H1 (cell line): ENCODE data around the gene RABL3. TPM values are rescaled to one million over a fixed set of nuclear protein-coding genes. Genes with fewer than 3 reads are reported as not detected.

Source experiments
- CTCF ChIA-PET: fragments of 300-600 bp; sonication (Branson Sonifier 250); formaldehyde crosslinking; loops from one replicate; lab custom pipeline; 2021; ENCODE audit not compliant: partially characterized antibody; lab: Charles Lee
- POLR2A ChIA-PET: fragments of 300-600 bp; sonication (Branson Sonifier 250); formaldehyde crosslinking; loops from one replicate; lab custom pipeline; 2021; ENCODE audit warnings: inconsistent platforms; ENCODE audit not compliant: partially characterized antibody; lab: Charles Lee
- DNase-seq, 2 experiments: peaks; one replicate each; pipeline versions ENCODE4 v3.0.0 to v3.0.0-alpha.2; 2010 to 2022; ENCODE audit warnings: low spot score in 2 of 2, low read depth in 1 of 2, mixed read lengths in 1 of 2
- FAIRE-seq: peaks from 2 replicates; lab custom pipeline; 2011; peaks lifted over from hg19 to GRCh38; lab: Jason Lieb, UNC
- H2AFZ ChIP-seq: 2 replicates; pipeline ENCODE4 v1.8.1; 2012; ENCODE audit warnings: low read length, inconsistent platforms
- H2AK5ac ChIP-seq: 2 replicates; pipeline ENCODE4 v1.6.1; 2013; ENCODE audit warnings: low read depth, low read length
- H2BK120ac ChIP-seq: replicated peaks from 2 replicates; pipeline ENCODE3; 2013; ENCODE audit warnings: low read depth, low read length, inconsistent platforms
- H2BK12ac ChIP-seq: 2 replicates; pipeline ENCODE4 v1.6.1; 2013; ENCODE audit warnings: low read depth, low read length
- H2BK15ac ChIP-seq: 2 replicates; pipeline ENCODE4 v1.6.1; 2013; ENCODE audit warnings: low read length
- H2BK20ac ChIP-seq: 2 replicates; pipeline ENCODE4 v1.6.1; 2013; ENCODE audit warnings: low read length
- H2BK5ac ChIP-seq: 2 replicates; pipeline ENCODE4 v1.6.1; 2013; ENCODE audit warnings: low read depth, low read length
- H3K14ac ChIP-seq: 2 replicates; pipeline ENCODE4 v1.6.1; 2013; ENCODE audit warnings: inconsistent platforms; ENCODE audit not compliant: insufficient read length
- H3K18ac ChIP-seq: 2 replicates; pipeline ENCODE4 v1.6.1; 2013; ENCODE audit warnings: low read length; ENCODE audit errors: extremely low read depth
- H3K23ac ChIP-seq: 2 replicates; pipeline ENCODE4 v1.6.1; 2013; ENCODE audit warnings: inconsistent platforms; ENCODE audit not compliant: insufficient read length
- H3K23me2 ChIP-seq: 2 replicates; pipeline ENCODE4 v1.6.1; 2013; ENCODE audit warnings: low read depth, low read length
- H3K27ac ChIP-seq: 2 replicates; pipeline ENCODE4 v1.6.1; 2011; ENCODE audit warnings: low read depth, low read length, inconsistent platforms
- H3K27me3 ChIP-seq, 4 experiments: replicated peaks in 1 of 4; 1 replicate in 1 of 4; 2 replicates in 3 of 4; pipeline versions ENCODE4 v1.6.1 to v1.8.1; 2011 to 2013; ENCODE audit warnings: low read length in 3 of 4, mild to moderate bottlenecking in 3 of 4, inconsistent platforms in 2 of 4, mixed read lengths in 2 of 4, moderate library complexity in 1 of 4; ENCODE audit not compliant: control insufficient read depth in 3 of 4, insufficient read depth in 3 of 4; ENCODE audit errors: extremely low read depth in 1 of 4
- H3K36me3 ChIP-seq, 4 experiments: 2 replicates each; pipeline versions ENCODE4 v1.6.1 to v1.8.1; 2011 to 2013; ENCODE audit warnings: mild to moderate bottlenecking in 4 of 4, low read length in 3 of 4, moderate library complexity in 2 of 4, control low read depth in 1 of 4, inconsistent platforms in 1 of 4; ENCODE audit not compliant: insufficient read depth in 4 of 4, control insufficient read depth in 2 of 4
- H3K4ac ChIP-seq: replicated peaks from 2 replicates; pipeline ENCODE3; 2013; ENCODE audit warnings: low read length, low read depth, mixed read lengths, inconsistent platforms; ENCODE audit not compliant: insufficient read length
- H3K4me1 ChIP-seq, 4 experiments: replicated peaks in 1 of 4; 1 replicate in 1 of 4; 2 replicates in 3 of 4; pipeline versions ENCODE4 v1.6.1 to v1.8.1; 2011 to 2013; ENCODE audit warnings: low read length in 3 of 4, inconsistent platforms in 2 of 4, mixed read lengths in 1 of 4; ENCODE audit not compliant: insufficient read depth in 4 of 4, control insufficient read depth in 3 of 4
- H3K4me2 ChIP-seq, 2 experiments: 2 replicates each; pipeline versions ENCODE4 v1.6.1 to v1.8.1; 2011 to 2013; ENCODE audit warnings: low read depth in 2 of 2, low read length in 2 of 2, control low read depth in 1 of 2, inconsistent platforms in 1 of 2, mild to moderate bottlenecking in 1 of 2; ENCODE audit not compliant: insufficient read depth in 1 of 2
- H3K4me3 ChIP-seq, 4 experiments: fragments of 200-600, 300-600 bp in 1 of 4; sonication (generic), shearing (Covaris generic), sonication (Bioruptor Twin) in 1 of 4; 2 replicates each; pipeline versions ENCODE4 v1.5.1 to v1.8.1; 2011 to 2016; ENCODE audit warnings: low read length in 4 of 4, low read depth in 3 of 4, control low read depth in 2 of 4, inconsistent platforms in 2 of 4, mild to moderate bottlenecking in 2 of 4, mixed read lengths in 1 of 4, moderate library complexity in 1 of 4; ENCODE audit not compliant: insufficient read depth in 2 of 4; ENCODE audit errors: extremely low read depth in 1 of 4
- H3K56ac ChIP-seq: replicated peaks from 2 replicates; pipeline ENCODE3; 2013; ENCODE audit warnings: low read depth, mild to moderate bottlenecking, mixed read lengths, low read length, inconsistent platforms; ENCODE audit not compliant: insufficient read length
- H3K79me1 ChIP-seq: 2 replicates; pipeline ENCODE4 v1.6.1; 2013; ENCODE audit warnings: low read depth, low read length, control low read depth
- H3K79me2 ChIP-seq, 2 experiments: 2 replicates each; pipeline versions ENCODE4 v1.6.1 to v1.8.1; 2012 to 2013; ENCODE audit warnings: low read length in 2 of 2, mild to moderate bottlenecking in 2 of 2, inconsistent platforms in 1 of 2; ENCODE audit not compliant: insufficient read depth in 2 of 2, control insufficient read depth in 1 of 2
- H3K9ac ChIP-seq, 4 experiments: replicated peaks in 1 of 4; 1 replicate in 1 of 4; 2 replicates in 3 of 4; pipeline versions ENCODE4 v1.6.1 to v1.8.1; 2011 to 2013; ENCODE audit warnings: low read depth in 3 of 4, low read length in 3 of 4, control low read depth in 2 of 4, mild to moderate bottlenecking in 2 of 4, moderate library complexity in 2 of 4, inconsistent platforms in 1 of 4; ENCODE audit errors: extremely low read depth in 1 of 4
- H3K9me3 ChIP-seq, 2 experiments: 2 replicates each; pipeline versions ENCODE4 v1.6.1 to v1.8.1; 2012 to 2013; ENCODE audit warnings: mild to moderate bottlenecking in 2 of 2, moderate library complexity in 2 of 2, control low read depth in 1 of 2, inconsistent platforms in 1 of 2, low read depth in 1 of 2, low read length in 1 of 2, mixed read lengths in 1 of 2; ENCODE audit not compliant: insufficient read depth in 2 of 2
- H4K20me1 ChIP-seq, 2 experiments: replicated peaks in 1 of 2; 2 replicates each; pipeline versions ENCODE3 to v1.8.1; 2011 to 2013; ENCODE audit warnings: inconsistent platforms in 2 of 2, low read length in 2 of 2, mild to moderate bottlenecking in 1 of 2; ENCODE audit not compliant: insufficient read depth in 2 of 2, control insufficient read depth in 1 of 2
- H4K5ac ChIP-seq: 2 replicates; pipeline ENCODE4 v1.6.1; 2013; ENCODE audit warnings: low read length, low read depth, mixed read lengths, inconsistent platforms; ENCODE audit not compliant: insufficient read length
- H4K8ac ChIP-seq: 2 replicates; pipeline ENCODE4 v1.8.0; 2013; ENCODE audit warnings: mild to moderate bottlenecking, moderate library complexity, low read length, inconsistent platforms; ENCODE audit not compliant: insufficient read depth; ENCODE audit errors: extremely low read depth
- H4K91ac ChIP-seq: replicated peaks from 2 replicates; pipeline ENCODE3; 2013; ENCODE audit warnings: low read length, mixed read lengths, inconsistent platforms; ENCODE audit not compliant: insufficient read length
- TEAD4 ChIP-seq: IDR thresholded peaks from 2 replicates; pipeline ENCODE4 v1.6.1; 2012; ENCODE audit warnings: low read depth, low read length, inconsistent platforms, mixed read lengths
- WGBS, 2 experiments: shearing (Covaris generic) in 1 of 2; methylation state at CpG; one replicate each; pipeline versions ENCODE4 v1.1.6 to v1.1.7; 2013 to 2015; ENCODE audit warnings: low lambda C conversion rate in 2 of 2, mixed read lengths in 2 of 2, inconsistent platforms in 1 of 2, low coverage in 1 of 2, missing lambda C conversion rate in 1 of 2; ENCODE audit not compliant: insufficient replicate concordance in 2 of 2, insufficient coverage in 1 of 2, insufficient read length in 1 of 2; ENCODE audit errors: extremely low coverage in 1 of 2, missing lambda C conversion rate in 1 of 2; 5-methylcytosine and 5-hydroxymethylcytosine counted together
- polyA plus RNA-seq, 7 experiments: library from polyadenylated mRNA; depleted of rRNA in 3 of 7; stranded (reverse) in 5 of 7; unstranded in 2 of 7; fragments of >200 nt in 5 of 7; fragments of 200-250 nt in 2 of 7; gene quantifications; 1 replicate in 5 of 7; 2 replicates in 1 of 7; 4 replicates in 1 of 7; pipeline versions ENCODE4 v1.2.1 to v1.2.3, GENCODE V29; 2011 to 2013; ENCODE audit warnings: missing spikeins in 2 of 7, mixed read lengths in 2 of 7
- total RNA-seq: library from RNA; stranded (reverse); fragmentation: NEBNext Ultra II Directional; extraction: Animal tissue kit (Norgen Biotek cat#: 25700); gene quantifications from 2 replicates; pipeline ENCODE4 v1.2.1, GENCODE V29; 2021

RABL3 gene
- total and polyA plus RNA-seq, 2 of the 8 experiments (the other 6 are each of a cell fraction or from before 2014, with no cell fraction given): 4.4 to 19.2 TPM

- ChIA-PET CTCF (interaction anchor here (0.7 to 1.3 kb wide), 3 partner anchors 18 to 459 kb away, joined by 3 read pairs; no protein-coding TSS in a partner anchor), POLR2A (interaction anchor here (2.1 kb wide), 1 partner anchor 56 kb away, joined by 6 read pairs; the partner anchor contains the start of gene NDUFB4)
- no peak overlapping the region for H3K18ac ChIP-seq
- H3K4me3 ChIP-seq: no peak overlapping the region
- no peak overlapping the region for H2BK15ac ChIP-seq
- H4K5ac ChIP-seq: no peak overlapping the region
- no peaks in the 10 kb centered on the region for H3K79me2 ChIP-seq
- DNase-seq: no peak
- H4K91ac ChIP-seq: no peak overlapping the region
- H2AFZ ChIP-seq: no peak overlapping the region
- no peaks in the 10 kb centered on the region for H3K23me2 ChIP-seq
- H3K4me1 ChIP-seq: no peaks in the 10 kb centered on the region; a peak in 2 of 7 replicates
- H4K8ac ChIP-seq: no peak overlapping the region
- FAIRE-seq: no peak
- TF ChIP-seq TEAD4: no peak
- H2BK20ac ChIP-seq: no peak overlapping the region
- H3K36me3 ChIP-seq: no peaks in the 10 kb centered on the region
- WGBS, 2 experiments: 83% methylated on average over 3 of the region's 3 CpGs; no CpG with 5 or more reads in 1 of the 2 experiments
- H3K9ac ChIP-seq: no peak overlapping the region
- H3K79me1 ChIP-seq: no peaks in the 10 kb centered on the region
- no peak overlapping the region for H3K14ac ChIP-seq
- no peak overlapping the region for H3K4ac ChIP-seq
- H2BK120ac ChIP-seq: no peak overlapping the region
- H3K27ac ChIP-seq: no peak overlapping the region
- H3K23ac ChIP-seq: no peak overlapping the region
- H2AK5ac ChIP-seq: no peak overlapping the region
- H3K56ac ChIP-seq: no peak overlapping the region
- no peak overlapping the region for H3K4me2 ChIP-seq
- no peak overlapping the region for H2BK5ac ChIP-seq
- no peaks in the 10 kb centered on the region for H3K9me3 ChIP-seq
- H3K27me3 ChIP-seq: no peaks in the 10 kb centered on the region
- no peak overlapping the region for H2BK12ac ChIP-seq
- H4K20me1 ChIP-seq: no peaks in the 10 kb centered on the region
These were observed 90.0 kb downstream of the RABL3 start for GRCh38 chr3:120652281-120652680.
